ENCODE results near the gene NCF4.
A peak's percentile ranks its signal among the peaks of the same experiment; 100 is the strongest.

NCF4 gene

GRCh38 chr22:36860821-36861659, at the start of gene NCF4:
Gene NCF4, plus strand, starts transcription at chr22:36861006. Its CDS starts 166 bp downstream, at chr22:36861172.
- DNase-seq: no peak

- DNase-seq: no peak
Measured at GRCh38 chr22:36811094-36811800, 49.6 kb upstream of the NCF4 start.

GRCh38 chr22:36814801-36815200, 46.0 kb upstream of the NCF4 start:
- no peak for DNase-seq

GRCh38 chr22:36815558-36816338, 45.1 kb upstream of the NCF4 start:
- no peak for DNase-seq

- no peak for DNase-seq
Measured at GRCh38 chr22:36816339-36816635, 44.5 kb upstream of the NCF4 start.

- peak in 1 of 2 experiments; percentile 24 for DNase-seq
Measured at GRCh38 chr22:36816636-36817524, 43.9 kb upstream of the NCF4 start, which contains the start of gene PVALB. Gene PVALB, minus strand, starts transcription at chr22:36817035. Its CDS starts 30 bp downstream, at chr22:36817005.

GRCh38 chr22:36817525-36817848, 43.3 kb upstream of the NCF4 start:
- no peak for DNase-seq

- no peak for DNase-seq
Measured at GRCh38 chr22:36818010-36818642, 42.7 kb upstream of the NCF4 start.

- DNase-seq: no peak
Measured at GRCh38 chr22:36819112-36819511, 41.7 kb upstream of the NCF4 start.

GRCh38 chr22:36822581-36822980, 38.2 kb upstream of the NCF4 start:
- DNase-seq: no peak

GRCh38 chr22:36823186-36823839, 37.5 kb upstream of the NCF4 start:
- peak in 1 of 2 experiments; percentile 36 for DNase-seq

GRCh38 chr22:36824655-36825054, 36.2 kb upstream of the NCF4 start:
- DNase-seq: no peak

- no peak for DNase-seq
Measured at GRCh38 chr22:36826262-36826661, 34.5 kb upstream of the NCF4 start.

- DNase-seq: no peak
Measured at GRCh38 chr22:36828815-36829214, 32.0 kb upstream of the NCF4 start.

- no peak for DNase-seq
Measured at GRCh38 chr22:36829370-36830002, 31.3 kb upstream of the NCF4 start.

GRCh38 chr22:36830601-36831000, 30.2 kb upstream of the NCF4 start:
- no peak for DNase-seq

GRCh38 chr22:36831206-36831605, 29.6 kb upstream of the NCF4 start:
- DNase-seq: no peak

- DNase-seq: no peak
Measured at GRCh38 chr22:36831717-36832116, 29.1 kb upstream of the NCF4 start.

- no peak for DNase-seq
Measured at GRCh38 chr22:36833073-36833472, 27.7 kb upstream of the NCF4 start.

GRCh38 chr22:36835903-36836302, 24.9 kb upstream of the NCF4 start:
- no peak for DNase-seq
